CD4-positive, alpha-beta memory T cell (primary cell): ENCODE results near the gene CCDC116. TPM values are rescaled to one million over a fixed set of nuclear protein-coding genes. Genes with fewer than 3 reads are reported as not detected.

Experiments
- CTCF ChIA-PET: fragments of 350-600 bp; sonication (Branson Sonifier 250); formaldehyde crosslinking; loops from one replicate; lab custom pipeline; 2021; ENCODE audit warnings: inconsistent platforms; ENCODE audit not compliant: partially characterized antibody; lab: Charles Lee
- POLR2A ChIA-PET: fragments of 350-600 bp; sonication (Branson Sonifier 250); formaldehyde crosslinking; loops from one replicate; lab custom pipeline; 2021; ENCODE audit not compliant: partially characterized antibody; lab: Charles Lee
- DNase-seq, 5 donors: peaks; one replicate each; pipeline versions ENCODE4 v3.0.0 to v3.0.0-alpha.2; 2020 to 2022; ENCODE audit warnings: mixed read lengths in 1 of 5
- H3K27ac ChIP-seq: one replicate; pipeline ENCODE4 v1.7.0; 2013; ENCODE audit warnings: low read depth, low read length
- H3K27me3 ChIP-seq: 2 replicates; pipeline ENCODE4 v1.7.0; 2013; ENCODE audit warnings: mild to moderate bottlenecking, low read length, moderate library complexity; ENCODE audit not compliant: insufficient read depth
- H3K36me3 ChIP-seq: 2 replicates; pipeline ENCODE4 v1.7.0; 2013; ENCODE audit warnings: mild to moderate bottlenecking, low read length, moderate library complexity; ENCODE audit not compliant: insufficient read depth
- H3K4me1 ChIP-seq: 2 replicates; pipeline ENCODE4 v1.7.0; 2013; ENCODE audit warnings: mild to moderate bottlenecking, low read length, moderate library complexity; ENCODE audit not compliant: insufficient read depth
- H3K4me3 ChIP-seq, 2 donors: one replicate each; pipeline ENCODE4 v1.7.0; 2013; ENCODE audit warnings: low read length in 2 of 2, mild to moderate bottlenecking in 1 of 2
- H3K9me3 ChIP-seq, 2 donors: one replicate each; pipeline ENCODE4 v1.7.0; 2013; ENCODE audit warnings: low read length in 2 of 2, control low read depth in 1 of 2; ENCODE audit not compliant: control insufficient read depth in 1 of 2
- H3K27ac Mint-ChIP-seq, 7 donors: one replicate each; pipeline ENCODE4 v1.8.0; 2020 to 2021; ENCODE audit warnings: mixed read lengths in 7 of 7, mild to moderate bottlenecking in 6 of 7, inconsistent platforms in 3 of 7, moderate library complexity in 3 of 7
- H3K27me3 Mint-ChIP-seq, 2 donors: one replicate each; pipeline ENCODE4 v1.8.0; 2020 to 2021; ENCODE audit warnings: mixed read lengths in 2 of 2
- H3K36me3 Mint-ChIP-seq, 2 donors: one replicate each; pipeline ENCODE4 v1.8.0; 2020 to 2021; ENCODE audit warnings: mixed read lengths in 2 of 2, inconsistent platforms in 1 of 2, mild to moderate bottlenecking in 1 of 2
- H3K4me1 Mint-ChIP-seq, 4 donors: one replicate each; pipeline ENCODE4 v1.8.0; 2020 to 2021; ENCODE audit warnings: mixed read lengths in 4 of 4, mild to moderate bottlenecking in 1 of 4
- H3K4me3 Mint-ChIP-seq, 8 donors: one replicate each; pipeline ENCODE4 v1.8.0; 2020 to 2021; ENCODE audit warnings: mixed read lengths in 8 of 8, mild to moderate bottlenecking in 7 of 8, moderate library complexity in 6 of 8, inconsistent platforms in 3 of 8
- H3K9me3 Mint-ChIP-seq, 8 donors: one replicate each; pipeline ENCODE4 v1.8.0; 2020 to 2021; ENCODE audit warnings: mixed read lengths in 8 of 8, mild to moderate bottlenecking in 5 of 8, inconsistent platforms in 3 of 8, moderate library complexity in 1 of 8
- intact Hi-C: fragments of 100-400 bp; cut with micrococcal nuclease; formaldehyde crosslinking; loops from one replicate; pipeline ENCODE4 v1.15.1; 2023
- polyA plus RNA-seq, 2 donors: library from polyadenylated mRNA; unstranded; fragments of 300-500 nt; fragmentation: Illumina TruSeq; gene quantifications; one replicate each; pipeline ENCODE4 v1.2.3, GENCODE V29; 2021
- total RNA-seq, 2 experiments: library from RNA; stranded (reverse); gene quantifications; one replicate each; pipeline ENCODE4 v1.2.3, GENCODE V29; 2021

Gene CCDC116
- total and polyA plus RNA-seq, 4 experiments from 2014 or later = 0.19 to 0.29 TPM; not detected in 2

DNA sequence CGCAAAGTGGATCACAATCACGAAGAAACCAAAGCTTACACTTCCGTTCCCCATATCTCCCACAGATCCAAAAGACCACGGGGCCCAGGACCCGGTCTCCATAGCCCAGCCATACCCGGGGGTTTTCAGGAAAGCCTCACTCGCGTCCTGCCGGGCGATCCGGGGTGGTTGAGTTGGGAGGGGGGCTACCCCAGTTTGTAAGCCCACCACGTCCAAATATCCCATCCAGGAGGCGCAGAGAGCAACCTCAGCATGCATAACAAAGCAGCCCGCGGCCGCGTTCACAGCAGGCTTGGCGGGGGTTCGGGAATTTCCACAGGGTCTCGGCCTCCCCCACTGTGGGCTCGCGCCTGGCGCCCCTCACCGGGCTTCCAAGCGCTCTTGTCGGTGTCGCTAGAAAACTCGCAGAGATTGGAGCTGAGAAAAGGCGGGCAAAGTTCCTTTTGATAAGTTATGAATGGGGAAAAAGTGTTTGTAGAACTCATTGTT lies 19.0 kb downstream of the CCDC116 start:
- ChIA-PET POLR2A (interaction anchor here (1.0 to 4.2 kb wide), 5 partner anchors 8 to 25 kb away, joined by 3 to 26 read pairs (median 7); partner anchors contain the start of genes PPIL2, SDF2L1 and YDJC), CTCF (interaction anchor here (1.0 to 4.3 kb wide), 3 partner anchors 9 to 22 kb away, joined by 3 to 18 read pairs (median 17); partner anchors contain the start of genes SDF2L1 and YDJC)
- Mint-ChIP-seq H3K27ac (peak overlapping the region; percentile 1 to 87 (median 43)), H3K4me1 (peaks cover 11 to 31% (median 21%) of the 10 kb centered on the region in 4 donors), H3K9me3 (no peaks in the 10 kb centered on the region), H3K36me3 (peaks cover 8 to 9% of the 10 kb centered on the region in 2 donors), H3K27me3 (peaks cover 0 to 1% of the 10 kb centered on the region in 2 donors), H3K4me3 (peak overlapping the region; percentile 81 to 95 (median 88))
- Histone ChIP-seq H3K27me3 (no peaks in the 10 kb centered on the region), H3K9me3 (no peaks in the 10 kb centered on the region), H3K27ac (peak overlapping the region; percentile 42), H3K4me3 (peak overlapping the region; percentile 56 to 74), H3K36me3 (peaks cover 6% of the 10 kb centered on the region), H3K4me1 (peaks cover 31% of the 10 kb centered on the region)
- intact Hi-C loops = loop anchor here (1.0 kb wide), 2 partner anchors 9 to 15 kb away; partner anchors contain the start of genes PPIL2 and SDF2L1
- DNase-seq = no peak

DNA sequence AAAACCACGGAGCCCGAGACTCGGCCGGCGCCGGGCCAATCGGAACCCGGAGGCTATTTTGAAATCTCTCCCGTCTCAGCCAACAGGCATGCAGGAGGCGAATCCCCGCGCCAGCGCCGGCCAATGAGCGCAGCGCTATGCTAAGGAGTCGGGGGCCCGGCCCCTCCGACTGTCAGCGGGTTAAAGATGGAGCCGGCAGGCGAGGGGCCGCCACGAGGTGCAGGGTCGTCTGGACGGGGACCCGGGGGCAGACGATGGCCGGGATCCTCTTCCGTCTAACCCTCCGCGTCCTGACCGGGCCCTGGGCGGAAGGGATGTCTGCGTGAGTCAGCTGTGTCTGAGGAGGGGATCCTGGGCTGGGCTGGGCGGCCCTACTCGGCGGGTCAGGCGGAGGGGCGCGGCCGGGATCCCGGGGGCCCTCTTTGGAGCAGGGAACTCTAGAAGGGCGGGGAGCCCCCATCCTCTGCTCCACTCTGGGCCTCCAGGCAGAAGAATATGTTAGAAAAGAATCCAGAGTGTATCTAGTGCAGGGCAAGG lies 19.5 kb downstream of the CCDC116 start:
- CTCF ChIA-PET = interaction anchor here (1.0 to 4.3 kb wide), 3 partner anchors 9 to 23 kb away, joined by 3 to 18 read pairs (median 17); partner anchors contain the start of genes SDF2L1 and YDJC
- Histone ChIP-seq H3K4me3 (peak overlapping the region; percentile 56 to 74), H3K4me1 (peaks cover 31% of the 10 kb centered on the region), H3K9me3 (no peaks in the 10 kb centered on the region), H3K36me3 (peaks cover 3% of the 10 kb centered on the region), H3K27me3 (no peaks in the 10 kb centered on the region), H3K27ac (peak overlapping the region; percentile 42)
- POLR2A ChIA-PET = interaction anchor here (1.0 to 4.2 kb wide), 5 partner anchors 8 to 25 kb away, joined by 3 to 26 read pairs (median 7); partner anchors contain the start of genes PPIL2, SDF2L1 and YDJC
- DNase-seq = peak; percentile 71 to 88 (median 75)
- no peaks in the 10 kb centered on the region for H3K9me3 Mint-ChIP-seq
- intact Hi-C loops = loop anchor here (1.0 kb wide), 2 partner anchors 10 to 14 kb away; partner anchors contain the start of genes PPIL2 and SDF2L1
- peaks cover 13 to 32% (median 22%) of the 10 kb centered on the region in 4 donors for H3K4me1 Mint-ChIP-seq
- no peaks in the 10 kb centered on the region for H3K27me3 Mint-ChIP-seq
- peak overlapping the region; percentile 81 to 95 (median 88) for H3K4me3 Mint-ChIP-seq
- peak overlapping the region in 6 of 7 donors; percentile 13 to 87 (median 36) for H3K27ac Mint-ChIP-seq
- H3K36me3 Mint-ChIP-seq = peaks cover 4 to 5% of the 10 kb centered on the region in 2 donors

- peak overlapping the region in 1 of 2 donors; percentile 74 for H3K4me3 ChIP-seq
- CTCF ChIA-PET = interaction anchor here (4.3 kb wide), 1 partner anchor 10 kb away, joined by 17 read pairs; the partner anchor contains the start of gene SDF2L1
- no peak for DNase-seq
- Mint-ChIP-seq H3K4me1 (peaks cover 13 to 34% (median 23%) of the 10 kb centered on the region in 4 donors), H3K36me3 (peaks cover 4 to 5% of the 10 kb centered on the region in 2 donors), H3K27ac (no peak overlapping the region), H3K9me3 (no peaks in the 10 kb centered on the region), H3K27me3 (no peaks in the 10 kb centered on the region), H3K4me3 (peak overlapping the region in 6 of 8 donors; percentile 39 to 95 (median 88))
- H3K36me3 ChIP-seq = no peaks in the 10 kb centered on the region
- H3K4me1 ChIP-seq = peaks cover 33% of the 10 kb centered on the region
- no peaks in the 10 kb centered on the region for H3K9me3 ChIP-seq
- H3K27me3 ChIP-seq = no peaks in the 10 kb centered on the region
- intact Hi-C loops = loop anchor here (1.0 kb wide), 2 partner anchors 11 to 13 kb away; partner anchors contain the start of genes PPIL2 and SDF2L1
- H3K27ac ChIP-seq = peak overlapping the region; percentile 42
- POLR2A ChIA-PET = interaction anchor here (1.8 to 4.2 kb wide), 3 partner anchors 11 to 24 kb away, joined by 7 to 26 read pairs (median 11); partner anchors contain the start of genes PPIL2, SDF2L1 and YDJC
Observed at GRCh38 chr22:21652547-21653545, 20.3 kb downstream of the CCDC116 start.

DNA sequence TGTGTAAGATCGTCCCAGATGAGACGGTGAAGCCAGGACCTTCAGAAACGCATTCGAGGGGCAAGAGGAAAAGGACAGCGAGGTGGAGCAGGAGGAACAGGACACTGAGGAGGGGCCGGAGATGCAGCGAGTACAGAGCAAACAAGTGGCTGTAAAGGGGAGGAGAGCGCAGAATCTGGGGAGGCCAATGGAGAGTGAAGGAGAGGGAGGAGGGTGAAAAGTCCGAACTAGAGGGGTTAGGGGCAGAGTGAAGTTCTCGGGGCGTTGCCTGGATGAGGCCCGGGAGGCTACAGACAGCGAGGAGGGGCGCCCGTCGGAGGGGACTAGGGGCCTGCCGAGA lies 24.4 kb downstream of the CCDC116 start:
- Histone ChIP-seq H3K36me3 (no peaks in the 10 kb centered on the region), H3K4me1 (peaks cover 24% of the 10 kb centered on the region), H3K4me3 (peak overlapping the region in 1 of 2 donors; percentile 57), H3K27me3 (no peaks in the 10 kb centered on the region), H3K27ac (no peak overlapping the region), H3K9me3 (no peaks in the 10 kb centered on the region)
- H3K27me3 Mint-ChIP-seq = no peaks in the 10 kb centered on the region
- ChIA-PET POLR2A (interaction anchor here (1.5 kb wide), 1 partner anchor 15 kb away, joined by 7 read pairs; the partner anchor contains the start of gene SDF2L1), CTCF (interaction anchor here (1.1 to 2.4 kb wide), 2 partner anchors 11 to 28 kb away, joined by 4 to 11 read pairs; no protein-coding TSS in a partner anchor)
- peak overlapping the region in 5 of 7 donors; percentile 57 to 82 (median 69) for H3K27ac Mint-ChIP-seq
- intact Hi-C loops = loop anchor here (1.0 kb wide), 1 partner anchor 15 kb away; the partner anchor contains the start of gene SDF2L1
- no peaks in the 10 kb centered on the region for H3K36me3 Mint-ChIP-seq
- H3K4me3 Mint-ChIP-seq = peak overlapping the region; percentile 71 to 92 (median 77)
- peaks cover 10 to 17% (median 12%) of the 10 kb centered on the region in 4 donors for H3K4me1 Mint-ChIP-seq
- peaks cover 0 to 2% (median 0%) of the 10 kb centered on the region in 8 donors for H3K9me3 Mint-ChIP-seq
- DNase-seq = no peak

DNA sequence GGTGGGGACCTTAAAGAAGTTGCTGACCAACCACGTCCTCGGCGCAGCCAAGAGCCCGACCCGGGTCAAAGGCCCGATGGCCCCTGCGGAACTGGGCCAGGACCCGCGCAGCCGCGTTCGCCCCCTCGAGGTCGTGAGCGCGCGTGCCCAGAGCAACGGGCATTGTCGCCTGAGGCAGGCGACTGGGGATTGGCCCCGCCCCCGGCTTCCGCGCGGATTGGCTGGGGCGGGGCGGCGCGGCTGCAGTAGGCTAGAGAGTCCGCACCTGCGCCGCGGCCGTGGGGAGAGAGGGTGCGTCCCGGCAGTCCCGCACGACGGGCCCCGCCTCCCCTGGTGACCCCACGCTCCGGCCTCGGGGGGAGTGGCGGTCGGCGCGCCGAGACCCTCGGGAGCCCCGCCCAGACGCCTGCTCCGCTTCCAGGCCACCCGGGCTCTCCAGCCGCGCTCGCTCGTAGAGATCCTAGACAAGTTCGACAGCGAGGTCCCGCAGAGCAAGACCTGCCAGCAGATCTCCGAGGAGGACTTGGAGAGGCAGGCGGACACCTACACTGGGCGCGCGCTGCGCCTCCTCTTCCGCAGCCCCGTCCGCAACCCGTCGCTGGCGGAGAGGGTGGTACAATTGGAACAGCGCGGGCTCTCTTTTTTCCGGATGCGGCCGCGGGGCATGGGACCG lies 24.9 kb downstream of the CCDC116 start:
- Mint-ChIP-seq H3K27ac (peak overlapping the region in 4 of 7 donors; percentile 42 to 80 (median 68)), H3K36me3 (no peaks in the 10 kb centered on the region), H3K4me3 (peak overlapping the region; percentile 80 to 92 (median 88)), H3K9me3 (peaks cover 0 to 2% (median 0%) of the 10 kb centered on the region in 8 donors), H3K27me3 (no peaks in the 10 kb centered on the region), H3K4me1 (peaks cover 10 to 14% (median 11%) of the 10 kb centered on the region in 4 donors)
- Histone ChIP-seq H3K4me3 (peak overlapping the region; percentile 52 to 57), H3K36me3 (no peaks in the 10 kb centered on the region), H3K4me1 (peaks cover 19% of the 10 kb centered on the region), H3K27me3 (no peaks in the 10 kb centered on the region), H3K9me3 (no peaks in the 10 kb centered on the region), H3K27ac (peak overlapping the region; percentile 35)
- ChIA-PET POLR2A (interaction anchor here (1.2 to 1.5 kb wide), 2 partner anchors 15 kb away, joined by 7 read pairs; partner anchors contain the start of gene SDF2L1), CTCF (interaction anchor here (1.3 to 2.4 kb wide), 3 partner anchors 11 to 15 kb away, joined by 6 to 14 read pairs (median 11); partner anchors contain the start of gene SDF2L1)
- peak; percentile 69 to 80 (median 70) for DNase-seq
- intact Hi-C loops = loop anchor here (1.0 kb wide), 1 partner anchor 15 kb away; the partner anchor contains the start of gene SDF2L1
